DMS153 (cell line): Measurements from ENCODE around the gene CCDC141.

Experiments used
- DNase-seq: peaks from one replicate; lab custom pipeline; 2025; lab: John Stamatoyannopoulos, UW

Gene CCDC141

GRCh38 chr2:178827739-178828485, 222.0 kb downstream of the CCDC141 start:
- DNase-seq: no peak

GRCh38 chr2:178827111-178827510, 222.8 kb downstream of the CCDC141 start:
- DNase-seq: no peak

DNA sequence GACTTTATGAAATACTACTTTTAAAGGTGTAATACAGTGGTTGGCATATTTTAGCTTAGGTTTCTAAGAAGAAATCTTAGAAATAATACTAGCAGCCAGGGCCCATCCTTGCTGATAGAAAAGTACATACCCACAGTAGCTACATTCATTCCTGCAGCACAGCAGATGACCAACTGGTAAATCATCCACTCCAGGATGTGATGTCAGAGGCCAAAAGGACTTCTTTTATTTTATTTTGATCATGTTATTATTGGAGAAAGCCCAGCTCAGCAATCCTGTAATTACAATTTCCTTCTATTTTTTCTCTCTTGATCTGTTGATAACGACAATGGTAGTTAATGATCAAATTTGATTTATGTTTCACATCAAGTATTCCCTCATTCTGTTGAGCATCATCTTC, 224.8 kb downstream of the CCDC141 start:
- no peak for DNase-seq

- no peak for DNase-seq
Observed at GRCh38 chr2:178824181-178824580, 225.8 kb downstream of the CCDC141 start.

GRCh38 chr2:178819992-178820391, 229.9 kb downstream of the CCDC141 start:
- DNase-seq: no peak

- DNase-seq: no peak
Observed at GRCh38 chr2:178819147-178819875, 230.6 kb downstream of the CCDC141 start.

DNA sequence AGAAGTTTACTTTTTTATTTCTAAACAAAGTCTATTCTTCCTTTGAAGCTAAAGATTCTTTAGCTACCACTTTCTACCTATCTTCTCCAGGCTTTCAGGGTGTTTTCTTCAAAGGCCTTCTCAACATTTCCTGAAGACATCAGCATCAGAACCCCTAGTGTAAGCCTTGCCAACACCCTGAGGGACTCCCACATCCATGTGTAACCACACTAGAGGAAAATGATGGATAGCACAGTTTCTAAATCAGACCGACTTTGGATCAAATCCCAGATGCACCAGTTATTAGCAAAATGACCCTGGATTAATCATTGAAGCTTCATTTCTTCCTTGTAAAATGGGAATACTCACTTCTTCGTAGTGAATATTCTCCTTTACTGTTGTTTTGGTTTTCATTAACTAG, 238.0 kb downstream of the CCDC141 start:
- DNase-seq: no peak

DNA sequence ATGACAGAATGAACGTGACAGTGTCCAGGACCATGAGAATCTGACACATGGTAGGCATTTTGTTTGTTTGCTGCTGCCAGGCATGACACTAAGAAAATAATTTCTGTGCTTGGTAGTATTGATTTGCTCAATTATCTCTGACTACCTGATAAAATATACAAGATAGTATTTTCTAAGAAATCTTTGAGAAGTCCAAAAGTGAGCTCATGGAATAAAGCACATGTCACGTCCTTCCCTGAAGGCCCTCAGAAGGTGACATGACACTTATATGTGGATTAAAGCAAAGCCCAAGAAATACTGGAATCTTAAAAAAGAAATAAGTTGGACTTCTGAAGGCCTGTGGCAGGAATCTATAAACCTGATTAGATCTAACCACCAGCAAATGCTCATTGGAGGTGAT, 238.9 kb downstream of the CCDC141 start:
- no peak for DNase-seq

DNA sequence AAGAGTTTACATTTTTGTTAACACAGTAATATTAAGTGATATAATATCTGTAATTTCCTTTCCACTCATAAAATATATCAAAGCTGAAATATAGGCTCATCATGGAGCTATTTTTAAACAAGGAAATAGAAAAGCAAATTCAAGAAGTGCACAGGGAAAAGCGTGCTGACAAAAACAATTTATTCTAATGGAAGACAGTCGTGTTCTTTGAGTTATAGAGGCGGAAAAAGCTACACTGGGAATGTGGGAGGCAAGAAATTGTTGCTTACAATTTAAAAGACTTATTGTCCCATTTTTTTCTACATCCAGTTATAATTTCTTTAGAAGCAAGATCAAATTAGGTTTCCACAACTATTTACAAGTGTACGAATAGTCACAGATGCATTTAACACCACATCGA, 239.5 kb downstream of the CCDC141 start:
- no peak for DNase-seq

DNA sequence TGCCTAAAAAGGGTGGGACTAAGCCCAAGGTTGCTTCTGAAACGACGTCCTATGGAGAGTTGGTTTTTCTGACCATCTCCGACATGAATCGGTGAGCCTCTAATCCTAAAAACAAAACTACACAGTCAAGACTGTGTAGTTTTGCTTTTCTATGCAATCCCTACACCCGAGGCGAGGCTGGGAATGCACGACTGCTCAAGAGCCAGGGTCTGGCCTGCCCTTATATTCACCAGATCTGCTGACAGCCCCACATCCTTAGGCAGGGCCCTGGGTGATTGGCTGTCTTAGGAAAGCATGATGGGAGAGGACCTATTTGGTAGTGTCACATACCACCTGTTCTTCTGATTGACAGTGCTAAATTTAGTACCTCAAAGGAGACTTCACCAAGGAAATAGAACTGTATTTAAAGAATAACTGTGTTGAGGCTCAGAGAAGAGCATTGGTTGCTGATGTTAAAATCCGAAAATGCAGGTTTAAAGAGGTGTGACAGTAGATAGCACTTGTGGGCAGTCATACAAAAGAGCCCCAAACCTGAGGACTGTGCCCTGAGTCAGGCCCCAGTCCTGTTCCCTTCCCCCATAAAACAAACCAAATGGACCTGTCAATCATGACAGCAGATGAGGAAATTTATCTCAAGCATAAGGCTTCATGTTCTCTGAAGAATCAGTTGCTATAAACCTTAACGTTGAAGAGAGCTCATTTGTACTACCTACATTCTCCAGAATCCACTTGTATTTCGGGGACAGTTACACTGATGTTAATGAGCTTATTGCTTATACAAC, 242.5 kb downstream of the CCDC141 start, which contains the start of gene TTN:
TSS of gene TTN (minus strand) at position 197 of the 782 bp plus-strand sequence. CDS start 2,781 bp downstream, outside the sequence.
- no peak for DNase-seq

- no peak for DNase-seq
Observed at GRCh38 chr2:178806543-178806942, 243.4 kb downstream of the CCDC141 start.

- DNase-seq: no peak
Observed at GRCh38 chr2:178805457-178805856, 244.5 kb downstream of the CCDC141 start.

- DNase-seq: no peak
Observed at GRCh38 chr2:178804791-178805190, 245.1 kb downstream of the CCDC141 start.

- no peak for DNase-seq
Observed at GRCh38 chr2:178800510-178800909, 249.4 kb downstream of the CCDC141 start.

DNA sequence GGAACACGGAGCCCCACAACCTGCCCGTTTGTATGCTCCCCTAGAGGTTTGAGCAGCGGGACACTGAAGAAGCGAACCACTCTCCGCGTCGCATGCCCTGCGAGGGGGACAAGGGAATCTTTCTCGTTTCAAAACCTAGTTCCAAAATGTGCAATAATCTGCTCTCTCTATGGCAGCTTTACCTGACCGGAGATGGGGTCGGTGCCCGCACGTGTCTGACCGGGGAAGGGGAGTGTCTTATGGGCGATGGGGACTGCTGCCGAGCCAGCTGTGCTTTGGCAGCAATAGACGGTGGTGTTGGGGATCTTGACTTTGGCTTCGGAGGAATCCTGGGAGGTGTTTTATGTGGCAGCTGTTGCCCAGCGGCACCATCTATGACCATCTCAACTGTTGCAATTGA, 250.6 kb downstream of the CCDC141 start:
- no peak for DNase-seq

DNA sequence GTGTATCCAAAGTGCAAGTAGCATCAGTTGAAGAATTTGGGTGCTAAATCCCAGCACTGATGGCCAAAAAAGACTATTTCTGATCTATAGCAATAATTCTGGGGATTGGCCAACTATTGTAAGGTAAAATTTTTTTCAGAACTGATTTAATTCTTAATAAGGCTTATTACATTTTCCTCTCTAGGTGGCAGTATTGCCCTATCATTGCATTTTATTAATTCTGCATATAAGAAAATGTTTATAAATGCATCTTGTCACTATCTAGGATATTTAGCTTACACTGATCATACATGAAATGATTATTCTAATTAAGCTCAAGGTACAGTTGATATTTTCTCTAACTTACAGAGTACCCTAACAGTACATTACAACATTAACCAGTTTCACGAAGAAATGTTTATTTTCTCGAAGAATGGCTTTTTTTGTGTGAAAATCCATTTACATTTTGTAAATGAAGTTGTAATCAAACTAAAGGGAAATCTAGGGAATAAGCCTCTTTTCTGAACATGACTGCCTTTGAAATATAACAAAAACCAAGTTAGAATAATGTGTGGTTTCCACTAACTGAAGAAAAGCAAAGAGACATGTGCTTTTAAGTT, 253.8 kb downstream of the CCDC141 start:
- DNase-seq: no peak

GRCh38 chr2:178787934-178788333, 262.0 kb downstream of the CCDC141 start:
- no peak for DNase-seq

- no peak for DNase-seq
Observed at GRCh38 chr2:178787155-178787554, 262.8 kb downstream of the CCDC141 start.

GRCh38 chr2:178783889-178784288, 266.0 kb downstream of the CCDC141 start:
- DNase-seq: no peak

- no peak for DNase-seq
Observed at GRCh38 chr2:178782236-178782635, 267.7 kb downstream of the CCDC141 start.
